ENCODE measurements around the gene UPF1.

The UPF1 gene

DNA sequence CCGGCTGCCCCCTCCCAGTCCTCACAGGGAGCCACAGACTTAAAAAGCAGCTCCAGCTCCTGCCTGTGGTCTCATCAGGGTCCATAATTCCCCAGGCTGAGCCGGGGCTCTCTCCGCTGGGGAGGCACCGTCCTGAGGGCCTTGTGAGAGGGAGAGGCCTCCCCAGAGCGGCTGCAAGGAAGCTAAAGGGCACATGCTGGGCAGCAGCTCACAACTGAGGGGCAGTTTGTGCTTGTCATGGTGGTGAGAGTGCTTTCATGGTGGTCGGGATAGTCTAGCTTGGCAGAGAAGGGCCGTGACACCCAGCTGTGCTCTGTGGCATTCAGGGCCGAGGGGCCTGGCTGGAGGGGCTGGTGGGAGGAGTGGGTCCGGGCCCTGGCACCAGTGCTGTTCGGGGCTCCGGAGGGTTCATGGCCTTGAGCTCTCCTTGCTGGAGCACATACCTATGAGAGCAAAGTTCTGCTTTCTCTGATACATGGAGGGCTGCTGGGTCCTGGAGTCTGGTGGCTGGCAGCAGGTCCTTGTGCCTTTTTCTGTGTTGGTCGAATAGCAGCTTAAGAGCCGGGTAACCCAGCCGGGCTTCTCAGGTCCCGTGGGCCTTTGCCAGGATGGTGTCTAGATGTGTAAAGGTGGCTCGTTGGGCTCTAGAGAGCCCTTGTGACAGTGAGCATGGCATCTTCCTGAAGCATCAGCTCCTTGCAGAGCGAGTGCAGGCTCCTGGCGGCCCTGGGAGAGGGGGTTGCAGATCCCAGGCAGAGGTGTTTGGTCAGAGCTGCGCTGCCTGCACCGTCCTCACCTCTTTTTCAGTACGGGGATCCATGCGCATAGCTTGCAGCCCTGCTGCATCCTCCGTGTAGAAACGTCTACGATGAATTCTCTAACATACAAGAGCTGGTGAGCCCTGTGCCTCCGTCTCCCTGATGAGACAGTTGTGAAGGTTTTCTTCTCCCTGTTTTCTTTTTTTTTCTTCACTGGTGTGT lies 8.8 kb downstream of the UPF1 start:
- no peak for DNase-seq (ENCODE audit: low read depth)

- DNase-seq (ENCODE audit: low read depth) = no peak
Observed at GRCh38 chr19:18841400-18841799, 9.6 kb downstream of the UPF1 start.

- no peak for DNase-seq (ENCODE audit: low read depth)
Observed at GRCh38 chr19:18842166-18842565, 10.4 kb downstream of the UPF1 start.

GRCh38 chr19:18843960-18844359 lies 12.2 kb downstream of the UPF1 start:
- DNase-seq (ENCODE audit: low read depth) = no peak

GRCh38 chr19:18844806-18845329 lies 13.1 kb downstream of the UPF1 start:
- DNase-seq (ENCODE audit: low read depth) = no peak

DNA sequence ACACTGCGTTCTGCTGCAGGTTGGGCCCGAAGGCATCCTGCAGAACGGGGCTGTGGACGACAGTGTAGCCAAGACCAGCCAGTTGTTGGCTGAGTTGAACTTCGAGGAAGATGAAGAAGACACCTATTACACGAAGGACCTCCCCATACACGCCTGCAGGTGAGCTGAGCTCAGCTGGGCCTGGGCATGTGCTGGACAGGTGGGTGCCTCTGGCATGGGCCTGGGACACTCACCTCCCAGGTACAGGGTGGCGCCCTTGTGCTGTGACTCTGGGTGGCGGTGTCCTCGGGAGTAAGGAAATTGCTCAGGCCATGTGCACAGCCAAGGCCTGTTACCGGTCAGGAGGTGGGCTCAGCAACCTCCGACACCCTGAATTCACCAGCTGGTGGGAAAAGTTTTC lies 14.2 kb downstream of the UPF1 start:
- DNase-seq (ENCODE audit: low read depth) = no peak

- DNase-seq (ENCODE audit: low read depth) = peak; percentile 55
Observed at GRCh38 chr19:18846862-18847548, 15.2 kb downstream of the UPF1 start.

DNA sequence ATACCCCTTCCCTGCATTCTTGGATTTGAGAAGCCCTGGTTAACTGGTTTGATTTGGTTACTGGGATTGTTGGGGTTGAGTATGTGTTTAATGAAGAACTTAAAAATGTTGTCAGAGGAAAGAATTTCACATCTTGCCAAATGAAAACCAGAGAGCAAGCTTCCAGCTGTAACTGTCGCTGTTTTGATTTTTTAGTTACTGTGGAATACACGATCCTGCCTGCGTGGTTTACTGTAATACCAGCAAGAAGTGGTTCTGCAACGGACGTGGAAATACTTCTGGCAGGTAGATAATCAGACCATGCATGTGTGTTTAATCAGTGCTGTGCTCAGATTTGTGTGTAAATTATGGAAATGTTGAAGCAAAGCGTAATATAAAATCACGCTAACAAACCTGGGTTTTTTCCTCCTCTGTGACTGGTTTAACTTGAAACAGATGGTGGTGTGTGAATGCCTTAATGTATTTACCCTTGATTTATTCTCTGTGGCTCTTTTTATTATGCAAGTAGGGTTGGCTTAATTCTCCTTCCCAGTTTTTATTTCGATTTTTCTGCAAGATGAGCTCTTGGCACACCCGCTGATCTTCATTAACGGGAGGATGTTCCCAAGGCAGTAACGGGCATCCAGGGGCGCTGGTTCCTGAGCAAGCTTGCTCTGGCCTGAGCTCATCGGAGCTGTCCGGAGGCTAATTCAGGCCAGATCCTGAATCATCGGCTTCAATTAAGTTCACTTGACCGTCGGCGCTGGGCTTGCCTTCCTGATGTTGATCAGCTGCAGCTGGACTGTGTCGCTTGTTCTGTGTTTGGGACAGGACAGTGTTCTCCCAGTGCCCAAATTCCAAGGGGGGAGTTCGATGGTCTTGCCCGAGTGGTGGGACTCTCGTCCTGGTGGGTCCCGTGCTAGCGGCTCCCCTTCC lies 16.0 kb downstream of the UPF1 start:
- no peak for DNase-seq (ENCODE audit: low read depth)

GRCh38 chr19:18848878-18849661 lies 17.3 kb downstream of the UPF1 start:
- DNase-seq (ENCODE audit: low read depth) = peak; percentile 21

- no peak for DNase-seq (ENCODE audit: low read depth)
Observed at GRCh38 chr19:18849838-18850400, 18.2 kb downstream of the UPF1 start.

- DNase-seq (ENCODE audit: low read depth) = no peak
Observed at GRCh38 chr19:18850471-18851375, 19.0 kb downstream of the UPF1 start.

GRCh38 chr19:18851673-18852325 lies 20.0 kb downstream of the UPF1 start:
- DNase-seq (ENCODE audit: low read depth) = no peak

GRCh38 chr19:18852648-18853047 lies 20.9 kb downstream of the UPF1 start:
- no peak for DNase-seq (ENCODE audit: low read depth)

DNA sequence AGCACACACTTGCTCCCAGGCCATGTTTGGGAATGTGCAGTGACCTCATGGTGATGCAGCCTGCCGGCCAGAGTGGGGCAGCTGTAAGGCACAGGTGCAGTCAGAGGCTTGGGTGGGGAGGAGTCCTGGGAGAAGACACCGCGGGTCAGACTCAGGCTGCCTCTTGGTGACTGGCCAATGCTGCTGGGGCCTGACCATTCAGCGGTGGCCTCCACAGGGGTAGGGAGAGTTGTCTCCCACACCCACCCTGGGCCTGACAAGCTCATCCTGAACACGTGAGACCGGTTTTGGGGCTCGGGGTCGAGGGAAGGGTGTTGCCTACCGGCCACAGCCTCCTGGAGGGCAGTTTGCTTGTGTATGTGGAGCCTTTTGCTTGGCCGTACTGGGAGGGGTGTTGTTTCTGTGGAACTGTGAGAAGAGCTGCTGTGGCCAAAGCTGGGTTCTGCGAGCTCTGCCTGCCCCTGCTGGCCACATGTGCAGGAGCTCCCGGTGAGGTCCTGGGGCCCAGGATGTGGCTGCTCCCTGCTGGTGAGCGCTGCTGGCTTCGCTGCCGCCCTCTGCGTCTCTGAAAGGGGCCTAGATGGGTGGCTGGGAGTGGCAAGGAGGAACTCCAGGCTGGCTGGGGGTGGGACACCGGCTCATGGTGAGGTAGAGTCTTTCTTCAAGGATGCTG lies 22.1 kb downstream of the UPF1 start:
- DNase-seq (ENCODE audit: low read depth) = no peak

- no peak for DNase-seq (ENCODE audit: low read depth)
Observed at GRCh38 chr19:18854982-18855381, 23.2 kb downstream of the UPF1 start.

GRCh38 chr19:18855647-18856384 lies 24.1 kb downstream of the UPF1 start:
- no peak for DNase-seq (ENCODE audit: low read depth)

- DNase-seq (ENCODE audit: low read depth) = no peak
Observed at GRCh38 chr19:18856385-18857126, 24.8 kb downstream of the UPF1 start.
